GM19239 (cell line): ENCODE data around the gene ABCC1.
"Not testable (repeated sequence)": the region's sequence is repeated elsewhere in the genome, so short reads cannot be mapped to it uniquely, and the experiment has no call there.

Experiments
- DNase-seq: peaks from one replicate; pipeline ENCODE4 v3.0.0; 2011; ENCODE audit warnings: low spot score; ENCODE audit not compliant: insufficient read length
- FAIRE-seq: peaks from 2 replicates; lab custom pipeline; 2011; peaks lifted over from hg19 to GRCh38; lab: Jason Lieb, UNC

ABCC1 gene

DNA sequence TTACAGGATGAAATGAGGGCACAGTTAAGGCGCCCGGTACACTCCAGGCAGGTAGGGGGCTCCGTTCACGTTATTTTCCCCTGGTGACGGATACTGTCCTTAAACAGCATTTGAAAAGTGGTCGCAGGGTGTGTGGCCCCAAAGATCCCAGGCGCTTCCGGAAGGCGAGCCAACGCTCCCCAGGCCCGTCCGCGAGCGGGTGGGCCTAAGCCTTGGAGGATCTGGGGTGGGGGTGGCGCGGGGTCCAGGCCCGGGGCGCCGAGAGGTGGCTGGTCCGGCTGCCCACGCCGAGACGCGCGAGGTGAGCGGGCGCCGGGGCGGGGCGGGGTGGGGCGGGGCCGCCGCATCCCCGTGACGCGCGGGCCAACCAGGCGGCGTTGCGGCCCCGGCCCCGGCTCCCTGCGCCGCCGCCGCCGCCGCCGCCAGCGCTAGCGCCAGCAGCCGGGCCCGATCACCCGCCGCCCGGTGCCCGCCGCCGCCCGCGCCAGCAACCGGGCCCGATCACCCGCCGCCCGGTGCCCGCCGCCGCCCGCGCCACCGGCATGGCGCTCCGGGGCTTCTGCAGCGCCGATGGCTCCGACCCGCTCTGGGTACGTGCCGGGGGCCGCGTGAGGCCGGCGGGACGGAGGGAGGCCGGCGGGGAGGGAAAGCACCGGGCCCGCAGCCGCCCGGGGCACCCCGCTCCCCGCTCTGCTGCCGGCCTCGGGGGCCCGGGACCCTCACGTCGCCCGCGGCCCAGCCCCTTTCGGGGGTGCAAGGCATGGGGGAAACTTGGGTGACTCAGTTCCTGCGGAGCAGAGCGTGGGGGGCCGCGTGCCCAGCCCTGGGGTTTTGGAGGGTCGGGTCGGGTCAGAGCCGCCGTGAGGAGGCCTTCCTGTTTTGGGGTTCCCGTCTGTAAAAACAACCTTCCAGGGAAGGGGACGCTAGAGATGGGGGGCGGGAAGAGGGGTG lies at the start of gene ABCC1:
ABCC1 (plus strand) TSS at position 407 of the 951 bp plus-strand sequence; CDS start at position 543, 136 bp downstream.
- DNase-seq, result peak; percentile 83
- FAIRE-seq, result no peak

DNA sequence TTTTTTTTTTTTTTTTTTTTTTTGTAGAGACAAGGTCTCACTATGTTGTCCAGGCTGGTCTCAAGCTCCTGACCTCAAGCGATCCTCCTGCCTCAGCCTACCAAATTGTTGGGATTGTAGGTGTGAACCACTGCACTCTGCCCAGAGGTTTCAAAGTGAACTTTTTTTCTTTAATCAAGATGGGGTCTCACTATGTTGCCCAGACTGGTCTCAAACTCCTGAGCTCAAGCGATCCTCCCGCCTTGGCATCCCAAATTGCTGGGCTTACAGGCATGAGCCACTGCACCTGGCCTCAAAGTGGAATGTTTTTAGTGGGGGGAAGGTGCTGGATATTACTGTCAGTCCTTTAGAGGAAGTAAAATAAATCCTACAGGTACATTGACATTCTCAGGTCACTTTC lies 49.1 kb upstream of the ABCC1 start:
- FAIRE-seq, result no peak
- no peak for DNase-seq

DNA sequence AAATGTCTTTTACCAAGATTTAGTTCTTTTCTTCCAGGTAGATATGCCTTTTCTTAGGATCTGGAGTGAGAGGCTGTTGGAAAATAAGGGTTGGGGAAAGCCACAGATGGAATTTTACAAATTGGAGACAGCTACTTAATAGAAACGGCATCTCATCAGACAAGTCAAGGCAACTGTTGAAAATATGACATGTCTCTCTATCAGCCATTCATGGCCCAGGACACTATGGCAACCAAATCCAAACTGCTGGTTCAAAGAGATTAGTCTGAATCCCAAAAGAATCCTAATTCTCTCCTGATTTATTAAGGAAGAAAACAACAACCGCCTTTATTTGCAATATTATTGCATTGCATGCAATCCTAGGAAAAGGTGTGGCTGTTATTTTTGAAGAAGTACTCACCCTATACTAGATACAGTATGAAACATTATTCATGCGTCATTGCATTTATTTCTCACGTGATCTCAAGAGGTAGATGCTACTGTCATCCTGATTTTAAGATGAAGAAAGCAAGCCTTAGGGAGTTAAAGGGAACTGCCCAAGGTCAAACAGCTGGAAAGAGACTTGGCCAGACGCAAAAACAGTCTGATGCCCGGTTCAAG lies 48.4 kb upstream of the ABCC1 start:
- no peak for DNase-seq
- no peak for FAIRE-seq

DNA sequence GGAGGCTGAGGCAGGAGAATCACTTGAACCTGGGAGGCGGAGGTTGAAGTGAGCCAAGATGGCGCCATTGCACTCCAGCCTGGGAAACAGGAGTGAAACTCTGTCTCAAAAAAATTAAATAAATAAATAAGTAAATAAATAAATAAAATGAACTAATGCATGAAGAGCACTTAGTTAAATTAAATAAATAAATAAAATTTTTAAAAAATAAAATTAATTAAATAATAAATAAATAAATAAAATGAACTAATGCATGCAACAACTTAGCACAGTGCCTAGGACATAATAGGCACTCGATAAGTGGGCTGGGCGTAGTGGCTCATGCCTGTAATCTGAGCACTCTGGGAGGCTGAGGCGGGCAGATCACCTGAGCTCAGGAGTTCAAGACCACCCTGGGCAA lies 45.5 kb upstream of the ABCC1 start:
- no peak for DNase-seq
- no peak for FAIRE-seq

DNA sequence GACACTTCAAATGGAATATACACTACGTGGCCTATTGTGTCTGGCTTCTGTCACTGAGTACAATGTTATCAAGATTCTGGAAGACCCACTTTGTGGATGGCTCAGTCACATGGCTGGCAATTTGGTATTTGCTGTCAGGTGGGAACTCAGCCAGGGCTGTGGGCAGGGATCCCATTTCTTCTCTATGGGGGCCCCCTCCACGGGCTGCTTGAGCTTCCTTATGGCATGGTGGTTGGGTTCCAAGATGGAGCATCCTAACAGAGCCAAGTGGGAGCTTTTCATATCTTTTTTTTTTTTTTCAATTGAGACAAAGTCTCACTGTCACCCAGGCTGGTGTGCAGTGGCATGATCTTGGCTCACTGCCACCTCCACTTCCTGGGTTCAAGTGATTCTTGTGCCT lies 43.0 kb upstream of the ABCC1 start:
- FAIRE-seq (no peak), DNase-seq (no peak)

DNA sequence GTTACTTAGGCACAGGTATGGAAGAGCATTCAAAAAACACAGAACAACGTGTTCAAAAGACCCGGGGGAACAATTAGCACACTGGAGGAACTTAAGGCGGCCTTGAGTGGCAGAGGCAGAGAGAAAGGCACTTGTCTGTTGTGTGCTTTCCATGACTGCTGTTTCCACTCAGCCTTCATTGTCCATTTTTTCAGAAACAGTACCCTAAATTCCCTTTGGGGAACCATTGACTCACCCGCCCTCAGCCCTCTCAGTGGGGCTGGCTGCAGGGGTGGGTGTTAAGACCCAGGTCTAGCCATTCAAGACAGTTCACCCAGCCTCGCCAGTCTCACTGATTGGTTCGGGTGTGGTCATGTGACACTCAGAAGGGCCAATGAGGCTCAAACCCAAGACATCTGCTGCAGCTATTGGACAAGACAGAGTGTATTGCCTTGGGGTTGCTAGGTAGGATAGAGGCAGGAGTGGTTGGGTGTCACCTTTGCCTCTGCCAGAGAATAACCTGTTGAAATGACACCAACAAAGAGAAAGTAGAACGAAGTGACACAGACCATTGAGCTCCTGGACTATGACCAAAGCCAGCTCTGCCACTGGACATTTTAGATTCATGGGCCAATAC lies 41.4 kb upstream of the ABCC1 start:
- peak; percentile 71 for DNase-seq
- peak; percentile 75 for FAIRE-seq

DNA sequence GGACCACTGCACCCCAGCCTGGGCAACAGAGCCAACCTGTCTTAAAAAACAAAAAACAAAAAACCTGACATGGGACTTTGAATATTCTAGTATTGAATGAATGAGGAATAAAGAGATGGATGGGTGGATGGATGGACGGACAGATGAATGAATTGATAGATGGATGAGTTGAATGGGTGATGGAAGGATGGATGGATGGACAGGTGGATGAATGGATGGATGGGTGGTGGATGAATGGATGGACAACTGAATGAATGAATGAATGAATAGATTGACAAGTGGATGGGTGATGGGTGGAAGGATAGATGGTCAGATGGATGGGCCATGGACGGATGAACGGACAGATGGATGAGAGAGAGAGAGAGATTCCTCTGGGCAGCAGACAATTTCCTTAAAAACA lies 38.2 kb upstream of the ABCC1 start:
- FAIRE-seq, result no peak
- DNase-seq, result no peak

DNA sequence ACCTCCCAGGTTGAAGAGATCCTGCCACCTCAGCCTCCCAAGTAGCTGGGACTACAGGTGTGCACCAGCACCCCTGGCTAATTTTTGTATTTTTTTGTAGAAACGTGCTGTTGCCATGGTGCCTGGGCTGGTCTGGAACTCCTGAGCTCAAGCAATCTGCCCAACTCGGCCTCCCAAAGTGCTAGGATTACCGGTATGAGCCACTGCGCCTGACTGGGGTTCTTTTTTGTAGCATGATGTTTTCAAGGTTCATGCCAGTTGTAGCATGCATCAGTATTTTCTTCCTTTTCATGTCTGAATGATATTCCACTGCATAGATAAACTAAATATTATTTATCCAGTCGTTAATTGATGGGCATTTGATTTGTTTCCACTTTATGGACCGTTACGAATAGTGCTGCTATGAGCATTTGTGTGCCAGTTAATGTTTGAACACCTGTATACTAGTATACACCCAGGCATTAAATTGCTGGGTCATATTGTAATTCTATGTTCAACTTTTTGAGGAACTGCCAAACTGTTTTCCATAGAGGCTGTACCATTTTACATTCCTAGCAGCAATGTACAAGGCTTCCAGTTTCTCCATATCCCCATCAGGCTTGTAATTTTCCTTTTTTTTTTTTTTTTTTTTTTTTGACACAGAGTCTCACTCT lies 36.2 kb upstream of the ABCC1 start:
- DNase-seq, result no peak
- FAIRE-seq, result no peak

DNA sequence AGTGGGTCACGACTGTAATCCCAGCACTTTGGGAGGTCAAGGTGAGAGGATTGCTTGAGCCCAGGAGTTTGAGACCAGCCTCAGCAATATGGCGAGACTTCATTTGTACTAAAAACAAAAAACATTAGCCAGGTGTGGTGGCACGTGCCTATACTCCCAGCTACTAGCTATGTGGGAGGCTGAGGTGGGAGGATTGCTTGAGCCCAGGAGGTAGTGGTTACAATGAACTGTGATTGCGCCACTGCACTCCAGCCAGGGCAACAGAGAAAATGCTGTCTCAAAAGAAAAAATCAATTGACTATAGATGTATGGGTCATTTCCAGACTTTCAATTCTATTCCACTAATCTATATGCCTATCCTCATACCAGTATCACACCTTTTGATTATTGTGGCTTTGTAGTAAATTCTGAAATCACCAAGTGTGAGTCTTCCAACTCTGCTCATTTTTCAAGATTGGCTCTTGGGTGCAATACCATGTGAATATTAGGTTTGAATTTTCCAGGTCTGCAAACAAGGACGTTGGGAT lies 33.8 kb upstream of the ABCC1 start:
- no peak for DNase-seq
- FAIRE-seq, result no peak

DNA sequence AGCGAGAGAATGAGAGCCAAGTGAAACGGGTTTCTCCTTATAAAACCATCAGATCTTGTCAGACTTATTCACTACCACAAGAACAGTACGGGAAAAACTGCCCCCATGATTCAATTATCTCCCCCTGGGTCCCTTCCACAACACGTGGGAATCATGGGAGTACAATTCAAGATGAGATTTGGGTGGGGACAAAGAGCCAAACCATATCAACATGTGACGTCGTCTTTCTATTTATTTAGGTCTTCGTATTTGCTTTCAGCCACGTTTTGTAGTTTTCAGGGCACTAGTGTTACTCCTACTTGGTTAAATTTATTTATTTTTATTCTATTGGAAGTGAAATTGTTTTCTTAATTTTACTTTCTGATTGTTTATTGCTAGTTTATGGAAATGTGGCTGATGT lies 33.1 kb upstream of the ABCC1 start:
- FAIRE-seq, result no peak
- DNase-seq, result no peak

DNA sequence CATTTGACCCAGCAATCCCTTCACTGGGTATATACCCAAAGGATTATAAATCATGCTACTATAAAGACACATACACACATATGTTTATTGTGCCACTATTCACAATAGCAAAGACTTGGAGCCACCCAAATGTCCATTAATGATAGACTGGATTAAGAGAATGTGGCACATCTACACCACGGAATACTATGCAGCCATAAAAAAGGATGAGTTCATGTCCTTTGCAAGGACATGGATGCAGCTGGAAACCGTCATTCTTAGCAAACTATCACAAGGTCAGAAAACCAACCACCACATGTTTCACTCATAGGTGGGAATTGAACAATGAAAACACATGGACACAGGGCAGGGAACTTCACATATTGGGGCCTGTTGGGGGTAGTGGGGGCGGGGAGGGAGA lies 31.1 kb upstream of the ABCC1 start:
- DNase-seq, FAIRE-seq: not testable (repeated sequence)

DNA sequence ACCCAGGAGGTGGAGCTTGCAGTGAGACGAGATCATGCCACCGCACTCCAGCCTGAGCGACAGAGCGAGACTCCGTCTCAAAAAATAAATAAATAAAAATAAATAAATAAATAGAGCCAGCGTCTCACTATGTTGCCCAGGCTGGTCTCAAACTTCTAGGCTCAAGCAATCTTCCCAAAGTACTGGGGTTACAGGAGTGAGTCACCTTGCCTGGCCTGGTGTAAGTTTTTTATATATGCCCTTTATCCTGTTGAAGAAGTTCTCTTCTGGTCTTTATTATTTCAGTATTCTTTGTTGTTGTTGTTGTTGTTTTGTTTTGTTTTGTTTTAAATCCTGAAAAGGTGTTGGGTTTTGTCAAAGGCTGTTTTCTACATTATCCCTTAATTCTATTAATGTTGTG lies 30.1 kb upstream of the ABCC1 start:
- DNase-seq (no peak), FAIRE-seq (no peak)

DNA sequence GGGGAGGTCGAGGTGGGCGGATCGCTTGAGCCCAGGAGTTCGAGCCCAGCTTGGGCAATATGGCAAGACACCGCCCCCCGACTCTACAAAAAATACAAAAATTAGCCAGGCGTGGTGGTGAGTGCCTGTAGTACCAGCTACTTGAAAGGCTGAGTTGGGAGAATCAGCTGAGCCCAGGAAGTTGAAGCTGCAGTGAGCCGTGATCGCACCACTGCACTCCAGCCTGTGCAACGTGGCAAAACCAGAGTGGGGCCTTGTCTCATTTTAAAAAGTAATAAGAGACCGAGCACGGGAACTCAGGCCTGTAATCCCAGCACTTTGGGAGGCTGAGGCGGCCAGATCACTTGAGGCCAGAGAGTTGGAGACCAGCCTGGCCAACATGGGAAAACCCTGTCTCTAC lies 24.4 kb upstream of the ABCC1 start:
- FAIRE-seq, result no peak
- DNase-seq, result no peak

DNA sequence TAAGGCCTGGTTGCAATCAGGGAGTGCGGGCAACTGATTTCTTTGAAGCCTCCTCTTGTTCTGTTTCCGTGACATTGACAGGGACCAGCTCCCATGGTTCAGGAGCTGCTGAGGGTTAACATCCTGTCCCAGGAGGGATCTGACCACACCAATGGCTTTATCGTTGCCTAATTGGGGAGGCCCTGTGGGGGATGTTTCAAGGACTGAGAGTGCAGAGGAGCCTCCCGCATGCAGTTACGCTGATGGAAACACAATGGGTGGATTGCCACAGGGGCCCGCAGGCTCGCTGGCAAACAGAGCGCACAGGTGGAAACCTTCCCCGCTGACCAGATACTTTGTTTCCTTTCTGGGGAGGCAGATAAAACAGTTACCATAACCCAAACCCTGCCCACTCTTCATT lies 23.8 kb upstream of the ABCC1 start:
- DNase-seq (no peak), FAIRE-seq (no peak)

DNA sequence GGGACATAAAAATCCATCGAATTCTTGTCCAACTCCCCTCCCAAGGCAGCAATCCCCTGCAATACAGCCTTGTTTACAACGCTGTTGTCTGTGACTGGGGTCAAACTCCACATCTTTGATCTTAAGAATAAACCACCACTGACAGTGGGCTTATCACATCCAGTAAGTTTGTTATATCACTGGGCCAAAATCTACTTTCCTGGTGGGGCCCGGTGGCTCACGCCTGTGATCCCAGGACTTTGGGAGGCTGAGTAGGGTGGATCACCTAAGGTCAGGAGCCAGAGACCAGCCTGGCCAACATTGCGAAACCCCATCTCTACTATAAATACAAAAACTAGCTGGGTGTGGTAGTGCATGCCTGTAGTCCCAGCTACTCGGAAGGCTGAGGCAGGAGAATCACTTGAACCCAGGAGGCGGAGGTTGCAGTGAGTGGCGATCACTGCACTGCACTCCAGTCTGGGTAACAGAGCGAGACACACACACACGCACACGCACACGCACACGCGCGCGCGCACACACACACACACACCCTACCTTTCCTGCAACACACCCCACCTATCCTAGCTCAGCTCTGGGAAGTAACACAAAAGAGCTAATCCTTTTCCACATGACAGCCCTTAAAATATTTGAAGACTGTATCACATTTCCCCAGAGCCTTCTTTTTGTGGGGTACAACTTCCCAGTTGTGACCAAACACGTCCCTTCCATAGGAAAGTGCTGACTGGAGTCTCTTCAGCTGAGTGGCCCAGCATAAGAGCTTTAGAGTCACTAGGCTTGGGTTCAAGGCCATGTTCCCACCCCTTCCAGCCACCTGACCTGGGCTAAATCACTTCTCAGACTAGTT lies 20.9 kb upstream of the ABCC1 start:
- FAIRE-seq, result no peak
- no peak for DNase-seq

DNA sequence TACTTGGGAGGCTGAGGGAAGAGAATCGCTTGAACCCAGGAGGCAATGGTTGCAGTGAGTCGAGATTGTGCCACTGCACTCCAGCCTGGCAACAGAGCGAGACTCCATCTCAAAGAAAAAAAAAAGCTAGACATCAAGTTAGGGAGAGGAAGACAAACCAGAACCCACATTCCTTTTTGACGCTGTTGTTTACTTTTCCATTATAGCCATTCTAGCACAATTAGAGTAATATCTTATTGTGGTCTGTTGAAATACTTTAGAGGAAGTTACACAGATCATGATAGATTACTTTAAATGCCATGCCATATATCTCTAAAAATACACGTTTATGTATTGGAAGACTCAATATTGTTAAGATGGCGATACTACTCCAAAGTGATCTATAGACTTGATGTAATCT lies 16.5 kb upstream of the ABCC1 start:
- no peak for DNase-seq
- FAIRE-seq, result no peak

DNA sequence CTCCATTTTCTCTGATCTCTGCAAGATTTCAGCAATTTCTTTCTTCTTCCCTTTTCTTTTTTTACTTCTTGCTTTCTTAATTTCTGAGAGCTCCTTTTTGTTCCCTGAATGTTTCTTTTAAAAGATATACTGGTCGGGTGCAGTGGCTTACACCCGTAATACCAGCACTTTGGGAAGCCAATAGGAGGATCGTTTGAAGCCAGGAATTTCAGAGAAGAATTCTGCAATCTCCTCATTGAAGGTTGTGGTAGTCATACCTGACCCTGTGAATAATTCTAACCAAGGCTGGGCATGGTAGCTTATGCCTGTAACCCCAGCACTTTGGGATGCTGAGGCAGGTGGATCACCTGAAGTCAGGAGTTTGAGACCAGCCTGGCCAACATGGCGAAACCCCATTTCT lies 15.6 kb upstream of the ABCC1 start:
- DNase-seq, result no peak
- FAIRE-seq, result no peak

DNA sequence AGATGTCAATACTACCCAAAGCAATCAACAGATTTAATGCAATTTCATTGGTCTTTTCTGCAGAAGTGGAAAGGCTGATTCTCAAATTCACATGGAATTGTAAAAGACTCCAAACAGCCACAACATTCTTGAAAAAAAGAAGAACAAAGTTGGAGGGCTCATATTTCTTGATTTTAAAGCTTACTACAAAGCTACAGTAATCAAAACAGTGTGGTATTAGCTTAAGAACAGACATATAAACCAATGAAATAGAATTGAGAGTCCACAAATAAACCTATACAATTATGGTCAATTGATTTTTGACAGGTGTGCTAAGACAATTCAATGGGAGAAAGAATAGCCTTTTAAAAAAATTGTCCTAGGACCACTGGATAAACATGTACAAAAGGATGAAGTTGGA lies 14.4 kb upstream of the ABCC1 start:
- no peak for DNase-seq
- no peak for FAIRE-seq

DNA sequence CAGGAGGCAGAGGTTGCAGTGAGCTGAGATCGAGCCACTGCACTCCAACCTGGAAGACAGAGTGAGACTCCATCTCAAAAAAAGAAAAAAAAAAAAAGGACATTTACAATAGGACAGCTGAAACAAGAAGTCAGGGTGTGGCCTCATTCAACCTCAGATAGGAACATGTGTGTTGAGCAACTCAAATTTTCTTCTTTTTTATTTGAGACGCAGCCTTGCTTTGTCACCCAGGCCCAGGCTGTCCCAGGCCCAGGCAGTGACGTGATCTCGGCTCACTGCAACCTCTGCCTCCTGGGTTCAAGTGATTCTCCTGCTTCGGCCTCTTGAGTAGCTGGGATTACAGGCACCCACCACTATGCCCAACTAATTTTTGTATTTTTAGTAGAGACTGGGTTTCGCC lies 12.6 kb upstream of the ABCC1 start:
- DNase-seq, FAIRE-seq: not testable (repeated sequence)
